Activated naive CD8-positive, alpha-beta T cell treated with anti-CD3 and anti-CD28 coated beads, Interleukin-2, amount 50 U/mL, for 24 hours (primary cell): ENCODE measurements around the gene CLEC17A.
"Not testable (repeated sequence)": the region's sequence is repeated elsewhere in the genome, so short reads cannot be mapped to it uniquely, and the experiment has no call there.

Experiments
- ATAC-seq: fragments of 150-1000 bp; cut with Tn5 transposase; one replicate; pipeline ENCODE4 v1.10.0; 2021
- DNase-seq: peaks from one replicate; pipeline ENCODE4 v3.0.0; 2021
- H3K27ac Mint-ChIP-seq: one replicate; pipeline ENCODE4 v1.8.0; 2021; ENCODE audit warnings: mild to moderate bottlenecking, mixed read lengths
- H3K27me3 Mint-ChIP-seq: one replicate; pipeline ENCODE4 v1.8.0; 2021; ENCODE audit warnings: mixed read lengths
- H3K36me3 Mint-ChIP-seq: one replicate; pipeline ENCODE4 v1.8.0; 2021; ENCODE audit warnings: low read depth, mixed read lengths
- H3K4me1 Mint-ChIP-seq: one replicate; pipeline ENCODE4 v1.8.0; 2021; ENCODE audit warnings: mixed read lengths
- H3K4me3 Mint-ChIP-seq: one replicate; pipeline ENCODE4 v1.8.0; 2021; ENCODE audit warnings: mild to moderate bottlenecking, moderate library complexity, mixed read lengths
- H3K9me3 Mint-ChIP-seq: one replicate; pipeline ENCODE4 v1.8.0; 2021; ENCODE audit warnings: mixed read lengths

The CLEC17A gene

GRCh38 chr19:14595558-14595957, 12.7 kb downstream of the CLEC17A start:
- DNase-seq (no peak), ATAC-seq (no peak)
- Mint-ChIP-seq H3K36me3 (peaks cover 10% of the 10 kb centered on the region), H3K9me3 (peaks cover 12% of the 10 kb centered on the region), H3K4me1 (peaks cover 7% of the 10 kb centered on the region), H3K4me3 (no peak overlapping the region), H3K27me3 (peaks cover 5% of the 10 kb centered on the region), H3K27ac (no peak overlapping the region)

- Mint-ChIP-seq H3K9me3 (peaks cover 12% of the 10 kb centered on the region), H3K27ac (no peak overlapping the region), H3K4me3 (no peak overlapping the region), H3K27me3 (peaks cover 5% of the 10 kb centered on the region), H3K4me1 (peaks cover 21% of the 10 kb centered on the region), H3K36me3 (peaks cover 21% of the 10 kb centered on the region)
- no peak for ATAC-seq
- no peak for DNase-seq
These were observed 16.8 kb downstream of the CLEC17A start for GRCh38 chr19:14599548-14600147.

DNA sequence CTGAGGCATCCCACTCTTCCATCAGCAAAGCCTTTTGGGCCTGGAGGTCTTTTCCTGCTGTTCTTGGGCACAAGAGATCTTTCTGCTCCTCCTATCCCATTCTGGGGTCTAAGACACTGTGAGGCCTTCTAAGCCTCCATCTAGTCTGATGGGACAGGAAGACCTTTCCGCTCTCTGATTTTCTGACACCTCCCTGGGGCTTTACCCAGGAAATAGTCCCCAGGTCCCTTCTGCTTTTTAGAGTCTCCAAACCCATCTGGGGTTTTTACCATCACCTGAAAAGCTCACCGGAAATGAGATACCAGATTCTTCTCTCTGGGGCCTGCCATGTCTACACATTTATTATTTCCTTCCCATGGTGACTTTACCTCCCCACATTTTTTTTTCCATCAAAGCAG, 21.1 kb downstream of the CLEC17A start:
- Mint-ChIP-seq H3K4me3 (peak overlapping the region; percentile 33), H3K27ac (peak overlapping the region; percentile 75), H3K4me1 (peaks cover 32% of the 10 kb centered on the region), H3K36me3 (peaks cover 13% of the 10 kb centered on the region), H3K27me3 (no peaks in the 10 kb centered on the region), H3K9me3 (no peaks in the 10 kb centered on the region)
- ATAC-seq (peak; percentile 77), DNase-seq (no peak)

DNA sequence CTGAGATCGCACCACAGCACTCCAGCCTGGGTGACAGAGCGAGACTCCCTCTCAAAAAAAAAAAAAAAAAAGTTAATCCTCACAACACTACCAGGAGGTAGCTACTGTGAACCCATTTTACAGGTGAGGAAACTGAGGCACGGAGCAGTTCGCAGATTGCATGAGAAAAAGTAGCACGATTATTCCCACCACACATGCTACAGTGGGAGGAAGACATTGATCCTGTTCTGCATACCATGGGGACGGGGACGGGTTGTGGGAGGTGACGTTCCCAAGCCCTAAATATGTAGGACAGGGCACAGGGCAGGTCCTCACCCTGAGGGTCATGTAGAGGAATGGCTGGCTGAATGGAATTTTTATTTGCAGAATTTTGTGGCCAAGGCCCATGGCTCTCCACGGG, 23.7 kb downstream of the CLEC17A start:
- Mint-ChIP-seq H3K36me3 (peaks cover 13% of the 10 kb centered on the region), H3K9me3 (no peaks in the 10 kb centered on the region), H3K4me3 (no peak overlapping the region), H3K4me1 (peaks cover 28% of the 10 kb centered on the region), H3K27me3 (no peaks in the 10 kb centered on the region), H3K27ac (no peak overlapping the region)
- DNase-seq (no peak), ATAC-seq (no peak)

- Mint-ChIP-seq H3K27ac (no peak overlapping the region), H3K4me1 (peaks cover 6% of the 10 kb centered on the region)
These were observed 28.2 kb downstream of the CLEC17A start for GRCh38 chr19:14611051-14611450.

GRCh38 chr19:14612242-14612641, 29.4 kb downstream of the CLEC17A start:
- H3K4me3 Mint-ChIP-seq, H3K27me3 Mint-ChIP-seq, DNase-seq, ATAC-seq, H3K9me3 Mint-ChIP-seq, H3K27ac Mint-ChIP-seq, H3K36me3 Mint-ChIP-seq: not testable (repeated sequence)
- H3K4me1 Mint-ChIP-seq, result peaks cover 11% of the 10 kb centered on the region

More at GRCh38 chr19:14611051-14611450, 28.2 kb downstream of the CLEC17A start:
- Mint-ChIP-seq H3K4me3 (no peak overlapping the region), H3K27me3 (peaks cover under 1% of the 10 kb centered on the region), H3K9me3 (no peaks in the 10 kb centered on the region), H3K36me3 (no peaks in the 10 kb centered on the region)
- no peak for DNase-seq
- no peak for ATAC-seq

GRCh38 chr19:14612657-14613056, 29.8 kb downstream of the CLEC17A start:
- no peak for ATAC-seq
- H3K4me3 Mint-ChIP-seq, result no peak overlapping the region
- DNase-seq, result no peak
- H3K27ac Mint-ChIP-seq, result no peak overlapping the region
- peaks cover 11% of the 10 kb centered on the region for H3K4me1 Mint-ChIP-seq
- peaks cover 2% of the 10 kb centered on the region for H3K27me3 Mint-ChIP-seq
- H3K9me3 Mint-ChIP-seq, result no peaks in the 10 kb centered on the region
- H3K36me3 Mint-ChIP-seq, result no peaks in the 10 kb centered on the region

DNA sequence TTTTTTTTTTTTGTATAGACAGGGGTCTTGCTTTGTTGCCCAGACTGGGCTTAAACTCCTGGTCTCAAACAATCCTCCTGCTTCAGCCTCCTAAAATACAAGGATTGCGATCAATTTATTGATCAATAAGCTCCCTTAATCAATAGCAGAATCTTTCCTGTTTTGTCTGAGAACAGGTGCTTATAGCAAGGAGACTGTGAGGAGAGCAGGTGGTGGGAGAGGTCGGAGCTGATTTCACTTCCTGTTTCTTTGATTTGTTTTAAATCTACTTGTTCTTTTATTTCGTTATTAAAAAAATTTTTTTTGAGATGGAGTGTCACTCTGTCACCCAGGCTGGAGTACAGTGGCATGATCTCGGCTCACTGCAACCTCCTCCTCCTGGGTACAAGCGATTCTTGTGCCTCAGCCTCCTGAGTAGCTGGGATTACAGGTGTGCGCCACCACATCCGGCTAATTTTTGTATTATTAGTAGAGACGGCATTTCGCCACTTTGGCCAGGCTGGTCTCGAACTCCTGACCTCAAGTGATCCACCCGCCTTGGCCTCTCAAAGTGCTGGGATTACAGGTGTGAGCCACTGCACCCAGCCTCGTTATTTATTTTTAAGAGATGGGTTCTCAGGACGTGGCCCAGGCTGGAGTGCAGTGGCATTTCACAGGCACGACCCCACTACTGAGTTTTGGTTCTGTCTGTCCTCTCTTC, 30.7 kb downstream of the CLEC17A start:
- H3K27me3 Mint-ChIP-seq, DNase-seq, H3K36me3 Mint-ChIP-seq, H3K4me3 Mint-ChIP-seq, ATAC-seq, H3K9me3 Mint-ChIP-seq: not testable (repeated sequence)
- H3K27ac Mint-ChIP-seq, result peak overlapping the region; percentile 30
- H3K4me1 Mint-ChIP-seq, result peaks cover 11% of the 10 kb centered on the region

DNA sequence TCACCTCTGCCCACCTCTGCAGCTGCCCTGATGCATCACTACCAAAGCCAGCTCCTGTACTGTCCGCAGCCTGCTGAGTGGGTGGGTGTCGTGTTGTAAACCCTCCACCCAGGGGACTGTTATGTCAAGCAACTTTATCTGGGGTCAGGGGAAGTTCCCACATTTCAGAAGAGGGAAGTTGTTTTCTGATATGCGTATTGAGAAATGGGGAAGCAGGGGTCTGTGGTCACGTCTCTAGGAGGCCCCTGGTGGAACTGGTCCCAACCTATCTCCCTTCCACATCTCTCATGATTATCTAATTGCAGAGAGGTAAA, 31.2 kb downstream of the CLEC17A start:
- Mint-ChIP-seq H3K27ac (peak overlapping the region; percentile 30), H3K4me1 (peaks cover 11% of the 10 kb centered on the region), H3K27me3 (peaks cover 2% of the 10 kb centered on the region), H3K9me3 (peaks cover 4% of the 10 kb centered on the region), H3K4me3 (no peak overlapping the region), H3K36me3 (no peaks in the 10 kb centered on the region)
- DNase-seq, result no peak
- ATAC-seq, result peak; percentile 65

- H3K27ac Mint-ChIP-seq, result no peak overlapping the region
- peaks cover 15% of the 10 kb centered on the region for H3K9me3 Mint-ChIP-seq
- no peak overlapping the region for H3K4me3 Mint-ChIP-seq
- DNase-seq (no peak), ATAC-seq (no peak)
- peaks cover 5% of the 10 kb centered on the region for H3K36me3 Mint-ChIP-seq
- H3K4me1 Mint-ChIP-seq, result peaks cover 11% of the 10 kb centered on the region
- peaks cover 4% of the 10 kb centered on the region for H3K27me3 Mint-ChIP-seq
These were observed 32.7 kb downstream of the CLEC17A start for GRCh38 chr19:14615623-14616022.

DNA sequence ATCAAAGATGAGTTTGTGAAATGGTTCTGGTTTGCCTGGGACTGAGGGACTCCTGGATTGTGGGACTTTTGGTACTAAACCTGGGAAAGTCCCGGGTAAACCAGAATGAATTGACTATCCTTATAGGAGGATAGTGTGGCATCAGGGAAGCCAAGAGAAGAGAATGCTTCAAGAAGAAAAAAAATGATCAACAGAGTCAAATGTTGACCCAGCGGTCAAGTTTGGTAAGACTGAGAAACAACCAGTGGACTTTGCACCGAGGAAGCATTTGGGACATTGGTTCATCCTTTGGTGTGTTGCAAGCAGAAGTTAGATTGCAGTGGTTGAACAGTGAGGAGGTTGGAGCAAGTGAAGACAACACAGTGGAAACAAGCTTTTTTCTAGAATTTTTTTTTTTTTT, 33.5 kb downstream of the CLEC17A start:
- Mint-ChIP-seq H3K4me3 (no peak overlapping the region), H3K4me1 (peaks cover 11% of the 10 kb centered on the region), H3K9me3 (peaks cover 15% of the 10 kb centered on the region), H3K36me3 (peaks cover 5% of the 10 kb centered on the region), H3K27me3 (peaks cover 4% of the 10 kb centered on the region), H3K27ac (no peak overlapping the region)
- ATAC-seq (no peak), DNase-seq (no peak)

DNA sequence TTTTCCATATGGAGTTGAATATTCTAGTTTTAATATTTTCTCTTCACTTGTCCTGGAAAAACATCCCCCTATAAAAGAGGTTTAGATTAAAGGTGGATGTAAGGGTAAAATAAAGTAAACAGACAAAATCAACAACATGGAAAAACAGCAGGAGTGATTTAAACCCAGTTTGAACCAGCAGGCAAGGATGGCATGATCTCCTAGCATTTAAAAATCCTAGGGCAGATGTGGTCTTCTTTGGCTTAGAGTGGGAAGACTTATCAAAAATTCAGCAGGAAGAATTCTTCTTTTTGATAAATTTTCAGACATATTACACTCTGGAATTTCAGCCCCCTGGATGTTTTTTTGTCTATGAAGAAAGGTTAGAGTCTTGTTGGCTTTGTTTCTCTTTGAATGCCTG, 36.5 kb downstream of the CLEC17A start:
- Mint-ChIP-seq H3K27me3 (peaks cover 4% of the 10 kb centered on the region), H3K36me3 (peaks cover 5% of the 10 kb centered on the region), H3K4me1 (peaks cover 6% of the 10 kb centered on the region), H3K27ac (no peak overlapping the region), H3K4me3 (no peak overlapping the region), H3K9me3 (peaks cover 15% of the 10 kb centered on the region)
- ATAC-seq (no peak), DNase-seq (no peak)

DNA sequence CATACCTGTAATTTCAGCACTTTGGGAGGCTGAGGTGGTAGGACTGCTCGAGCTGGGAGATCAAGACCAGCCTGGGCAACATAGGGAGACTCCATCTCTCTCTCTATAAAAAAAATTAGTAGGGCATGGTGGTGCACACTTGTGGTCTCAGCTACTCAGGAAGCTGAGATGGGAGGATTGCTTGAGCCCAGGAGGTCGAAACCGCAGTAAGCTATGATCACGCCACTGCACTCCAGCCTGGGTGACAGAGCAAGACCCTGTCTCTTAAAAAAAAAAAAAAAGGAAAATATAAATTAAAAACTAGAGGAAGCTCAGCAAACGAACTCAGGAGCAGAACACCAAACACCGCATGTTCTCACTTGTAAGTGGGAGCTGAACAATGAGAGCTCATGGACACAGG, 41.6 kb downstream of the CLEC17A start:
- H3K4me3 Mint-ChIP-seq, H3K4me1 Mint-ChIP-seq, H3K36me3 Mint-ChIP-seq, H3K27ac Mint-ChIP-seq, H3K9me3 Mint-ChIP-seq, ATAC-seq, DNase-seq, H3K27me3 Mint-ChIP-seq: not testable (repeated sequence)

- Mint-ChIP-seq H3K4me1 (no peaks in the 10 kb centered on the region), H3K9me3 (peaks cover 9% of the 10 kb centered on the region), H3K36me3 (no peaks in the 10 kb centered on the region), H3K27me3 (peaks cover 1% of the 10 kb centered on the region), H3K27ac (no peak overlapping the region), H3K4me3 (no peak overlapping the region)
- ATAC-seq (no peak), DNase-seq (no peak)
These were observed 46.7 kb downstream of the CLEC17A start for GRCh38 chr19:14629557-14629956.

DNA sequence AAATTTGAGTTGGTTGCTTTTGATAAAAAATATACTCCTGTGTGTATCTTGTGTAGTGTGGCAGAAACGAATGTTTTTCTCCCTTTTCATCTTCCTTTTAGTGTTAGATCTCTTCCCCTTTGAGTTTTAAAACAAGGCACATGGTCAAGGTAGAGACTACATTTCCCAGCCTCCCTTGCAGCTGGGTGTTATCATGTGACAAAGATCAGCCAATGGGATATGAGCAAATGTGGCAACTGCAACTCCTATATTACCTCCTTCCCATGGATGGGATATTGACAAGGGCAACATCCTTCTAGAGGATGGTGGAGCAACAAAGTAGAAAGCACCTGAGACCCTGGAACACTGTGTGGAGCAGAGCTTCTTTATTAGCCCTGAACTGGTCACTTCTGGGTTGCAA, 49.4 kb downstream of the CLEC17A start:
- H3K4me3 Mint-ChIP-seq, result no peak overlapping the region
- H3K27ac Mint-ChIP-seq, result no peak overlapping the region
- H3K36me3 Mint-ChIP-seq, result no peaks in the 10 kb centered on the region
- ATAC-seq (peak; percentile 61), DNase-seq (no peak)
- H3K9me3 Mint-ChIP-seq, result peaks cover 12% of the 10 kb centered on the region
- no peaks in the 10 kb centered on the region for H3K27me3 Mint-ChIP-seq
- H3K4me1 Mint-ChIP-seq, result peaks cover 2% of the 10 kb centered on the region
